ENCODE data around the gene PRODH2.

The PRODH2 gene

DNA sequence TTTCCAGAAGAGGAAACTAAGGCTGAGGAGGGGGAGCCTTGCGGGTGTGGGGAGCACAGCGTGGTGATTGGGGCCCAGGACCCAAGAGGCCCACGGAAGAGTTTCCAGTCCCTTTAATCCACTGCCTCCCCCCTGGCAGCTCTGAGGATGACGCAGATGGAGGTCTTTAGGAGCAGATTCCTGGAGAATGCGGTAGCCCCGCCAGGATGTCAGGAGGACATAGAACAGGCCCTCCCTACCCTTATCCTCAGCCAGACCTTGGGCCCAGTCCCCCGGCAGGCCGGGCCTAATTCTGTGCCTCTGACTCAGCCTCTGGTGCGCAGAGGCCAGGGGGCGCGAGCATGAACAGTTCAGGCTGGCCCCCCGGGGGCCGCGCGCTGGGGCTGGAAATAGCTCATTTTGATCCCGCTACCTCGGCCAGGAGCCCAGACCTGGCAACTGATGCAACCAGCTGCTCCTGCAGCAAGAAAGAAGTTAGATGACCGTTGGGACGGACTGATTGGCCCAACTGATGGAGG lies 55.4 kb downstream of the PRODH2 start:
- DNase-seq: no peak

DNA sequence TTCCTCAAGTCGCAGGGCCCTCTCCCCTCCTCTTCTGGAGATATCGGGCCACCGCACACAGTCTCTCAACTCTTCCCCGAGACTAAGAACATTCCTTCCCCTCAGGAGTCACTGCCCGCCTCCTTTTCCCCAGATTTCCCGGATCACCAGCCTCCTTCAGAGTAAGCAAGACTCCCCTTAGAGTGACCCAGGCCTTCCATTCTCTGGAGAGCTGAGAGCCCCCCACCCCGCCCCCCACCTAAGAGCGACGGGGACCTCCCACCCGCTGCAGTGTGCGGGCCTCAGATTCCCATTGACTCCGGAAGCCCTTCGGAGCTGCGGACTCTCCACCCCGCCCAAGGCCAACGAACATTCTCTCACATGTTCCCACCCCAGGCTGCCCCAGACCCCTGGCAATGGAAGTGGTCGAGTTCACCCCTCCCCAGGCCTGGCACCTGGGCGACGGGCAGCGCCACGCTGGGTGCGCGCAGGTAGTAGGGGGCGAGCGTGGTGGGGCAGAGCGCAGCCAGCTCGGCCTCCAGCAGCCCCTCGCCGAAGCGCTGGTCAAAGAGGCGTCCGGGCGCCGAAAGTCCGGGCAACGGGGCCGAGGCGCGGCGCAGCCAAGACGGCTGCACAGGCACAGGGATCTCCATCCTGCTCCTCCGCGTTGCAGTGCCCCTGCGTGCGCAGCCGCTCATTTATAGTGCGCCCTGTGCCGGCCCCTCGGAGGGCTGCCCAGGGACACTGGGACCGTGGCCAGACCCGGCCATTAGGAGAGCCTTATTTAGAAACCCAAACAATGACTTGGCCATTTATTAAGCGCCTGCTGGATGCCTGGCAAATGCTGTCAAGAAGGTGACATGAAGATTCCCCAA lies 56.0 kb downstream of the PRODH2 start, which contains the start of gene HSPB6:
TSS of gene HSPB6 (minus strand) at position 653 of the 854 bp plus-strand sequence. CDS start at position 632, 21 bp downstream.
- DNase-seq: no peak

DNA sequence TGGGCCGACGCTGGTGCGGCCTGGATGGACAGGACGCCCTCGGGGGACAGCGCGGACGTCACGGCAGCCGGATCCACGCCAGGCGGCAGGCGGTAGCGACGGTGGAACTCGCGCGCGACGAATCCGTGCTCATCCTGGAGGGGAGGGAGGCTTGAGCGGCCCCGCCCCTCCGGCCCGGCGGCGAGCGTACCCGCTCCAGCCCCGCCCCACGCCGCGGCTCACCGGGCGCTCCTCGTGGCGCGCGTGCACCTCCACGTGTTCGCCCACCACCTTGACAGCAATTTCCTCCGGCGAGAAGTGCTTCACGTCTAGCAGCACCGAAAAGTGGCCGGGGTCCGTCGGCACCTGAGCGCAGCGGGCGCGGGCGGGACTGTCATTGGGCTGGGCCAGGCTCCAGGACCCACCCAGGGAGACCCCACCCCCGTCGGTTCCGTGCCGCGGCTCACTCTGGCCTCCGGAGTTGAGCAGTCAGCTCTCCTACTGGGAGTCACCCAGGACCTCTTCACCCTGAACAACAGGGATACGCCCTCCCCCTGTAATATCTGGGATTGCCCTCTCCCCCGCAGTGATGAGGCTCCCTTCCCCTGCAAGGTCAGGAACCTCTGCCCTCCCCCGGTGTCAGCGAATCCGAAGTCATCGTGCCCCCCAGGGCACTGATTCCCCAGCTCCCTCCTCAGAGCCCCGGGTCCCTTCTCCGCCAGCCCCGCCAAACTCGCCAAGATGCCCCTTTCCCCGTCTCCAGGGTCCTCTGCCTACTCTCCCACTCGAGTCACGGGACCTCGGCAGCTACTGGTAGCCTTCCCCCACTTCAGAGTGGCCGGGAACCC lies 56.9 kb downstream of the PRODH2 start:
- no peak for DNase-seq

DNA sequence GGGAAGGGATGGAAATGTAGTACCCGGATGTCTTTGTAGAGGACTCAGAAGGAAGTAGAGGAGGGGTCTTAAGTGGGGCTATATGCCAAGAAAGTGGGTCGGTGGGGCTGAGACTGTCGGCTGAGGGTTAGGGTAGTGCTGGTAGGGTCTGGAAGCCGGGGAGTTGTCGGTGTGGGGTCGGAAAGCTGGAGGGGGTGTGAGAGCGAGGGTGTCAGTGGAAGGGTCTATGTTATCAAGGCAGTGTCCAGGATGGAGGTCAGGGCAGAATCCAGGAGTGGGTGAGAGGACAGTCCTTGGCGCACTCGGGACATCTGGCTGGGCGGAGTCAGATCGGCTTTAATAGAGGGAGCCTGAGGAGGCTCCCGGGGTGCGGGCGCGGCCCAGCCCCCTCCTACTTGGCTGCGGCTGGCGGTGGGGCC lies 57.5 kb downstream of the PRODH2 start:
- DNase-seq: no peak

GRCh38 chr19:35754370-35755130 lies 58.1 kb downstream of the PRODH2 start:
- DNase-seq: no peak

GRCh38 chr19:35753634-35754369 lies 58.8 kb downstream of the PRODH2 start:
- DNase-seq: no peak

DNA sequence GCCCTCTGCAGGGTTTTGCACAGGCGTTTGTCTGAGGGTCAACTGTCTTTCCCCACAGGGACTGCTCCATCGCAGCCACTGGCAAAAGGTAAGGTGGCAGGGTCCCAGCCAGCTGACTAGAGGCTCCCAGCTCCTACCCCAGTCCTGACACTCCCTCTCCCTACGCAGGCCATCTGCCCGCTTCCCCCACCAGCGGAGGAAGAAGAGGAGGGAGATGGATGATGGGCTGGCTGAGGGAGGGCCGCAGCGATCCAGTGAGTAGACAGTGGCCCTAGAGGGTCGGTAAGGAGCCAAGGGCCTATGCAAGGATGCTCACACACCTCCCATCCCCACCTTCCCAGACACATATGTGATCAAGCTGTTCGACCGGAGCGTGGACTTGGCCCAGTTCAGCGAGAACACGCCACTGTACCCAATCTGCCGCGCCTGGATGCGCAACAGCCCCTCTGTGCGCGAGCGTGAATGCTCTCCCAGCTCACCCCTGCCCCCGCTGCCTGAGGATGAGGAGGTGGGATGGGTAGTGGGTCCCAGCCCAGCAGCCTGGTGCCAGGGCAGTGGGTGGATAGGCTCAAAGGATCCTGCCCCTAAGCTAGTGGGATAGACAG lies 59.8 kb downstream of the PRODH2 start:
- no peak for DNase-seq

DNA sequence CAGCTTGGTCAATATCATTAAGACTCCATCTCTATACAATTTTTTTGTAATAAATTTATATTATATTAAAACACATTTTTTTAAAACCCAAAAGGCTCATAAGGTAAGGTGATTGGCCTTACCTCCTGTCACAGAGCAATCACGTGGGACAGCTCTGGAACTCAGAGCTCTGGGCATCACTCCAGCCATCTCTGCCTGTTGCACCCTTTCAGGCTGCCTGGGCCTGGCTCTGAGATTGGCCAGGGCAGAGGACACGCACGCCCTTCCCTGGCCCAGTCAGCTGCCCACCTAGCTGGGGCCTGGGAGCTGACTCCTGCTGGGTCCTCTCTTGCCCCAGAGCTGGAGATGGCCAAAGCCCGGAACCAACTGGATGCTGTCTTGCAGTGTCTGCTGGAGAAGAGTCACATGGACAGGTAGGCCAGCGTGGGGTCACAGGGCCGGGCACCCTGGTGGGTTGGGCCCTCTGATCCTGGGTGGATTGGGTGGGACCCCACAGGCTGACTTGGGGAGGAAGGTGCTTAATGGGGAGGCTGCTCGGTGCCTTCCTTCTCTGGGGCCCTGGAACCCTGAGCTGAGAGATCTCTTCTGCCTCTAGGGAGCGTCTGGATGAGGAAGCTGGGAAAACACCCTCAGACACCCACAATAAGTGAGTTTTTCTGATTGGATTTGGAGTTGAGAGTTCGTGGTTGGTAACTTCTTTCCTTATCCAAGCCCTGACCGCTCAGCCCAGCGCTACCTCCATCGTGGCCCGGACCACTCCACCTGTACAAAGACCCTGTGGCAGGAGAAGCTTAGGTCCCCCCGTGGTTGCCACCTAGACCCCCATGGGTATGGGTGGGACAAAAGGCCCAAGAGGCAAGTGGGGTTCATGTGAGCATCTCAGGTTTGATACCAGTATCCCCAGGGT lies 60.6 kb downstream of the PRODH2 start:
- no peak for DNase-seq

DNA sequence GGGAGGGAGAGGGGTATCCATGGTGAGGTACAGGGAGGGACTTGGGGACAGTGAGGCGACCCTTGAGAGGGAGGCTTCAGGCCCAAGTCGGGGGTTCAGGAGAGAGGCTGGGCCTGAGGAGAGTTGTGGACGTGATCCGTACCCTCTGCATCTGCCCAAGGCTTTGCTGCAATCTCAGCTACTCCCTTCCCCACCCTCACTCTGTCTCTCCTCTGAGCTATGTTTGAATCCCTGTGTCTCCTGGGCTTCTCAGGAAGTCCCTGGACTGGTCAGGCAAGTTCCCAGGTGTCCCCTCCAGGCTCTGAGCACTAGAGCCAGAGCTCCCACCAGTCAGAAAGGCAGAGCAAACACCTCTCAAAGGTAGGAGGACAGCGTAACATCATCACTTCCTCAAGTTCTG lies 62.5 kb downstream of the PRODH2 start:
- DNase-seq: no peak

Data from NCI-H1105 (cell line).